ENCODE measurements around the gene EXOC4. TPM values are rescaled to one million over a fixed set of nuclear protein-coding genes. Genes with fewer than 3 reads are reported as not detected.

EXOC4 gene
- total RNA-seq, 1 experiment from 2014 or later, result 77.0 TPM

- DNase-seq (ENCODE audit: extremely low read depth, low read depth), result no peak
These were observed 788.1 kb downstream of the EXOC4 start for GRCh38 chr7:134040988-134041387.

GRCh38 chr7:134041477-134041876 is 788.6 kb downstream of the EXOC4 start:
- no peak for DNase-seq (ENCODE audit: extremely low read depth, low read depth)

GRCh38 chr7:134042307-134042706 is 789.4 kb downstream of the EXOC4 start:
- DNase-seq (ENCODE audit: extremely low read depth, low read depth), result no peak

- no peak for DNase-seq (ENCODE audit: extremely low read depth, low read depth)
These were observed 791.8 kb downstream of the EXOC4 start for GRCh38 chr7:134044682-134045081.

GRCh38 chr7:134045716-134046115 is 792.8 kb downstream of the EXOC4 start:
- no peak for DNase-seq (ENCODE audit: extremely low read depth, low read depth)

GRCh38 chr7:134046594-134047128 is 793.8 kb downstream of the EXOC4 start:
- DNase-seq (ENCODE audit: extremely low read depth, low read depth), result no peak

- DNase-seq (ENCODE audit: extremely low read depth, low read depth), result no peak
These were observed 794.8 kb downstream of the EXOC4 start for GRCh38 chr7:134047675-134048074.

- no peak for DNase-seq (ENCODE audit: extremely low read depth, low read depth)
These were observed 795.3 kb downstream of the EXOC4 start for GRCh38 chr7:134048166-134048565.

- DNase-seq (ENCODE audit: extremely low read depth, low read depth), result no peak
These were observed 798.1 kb downstream of the EXOC4 start for GRCh38 chr7:134051020-134051419.

GRCh38 chr7:134056816-134057215 is 803.9 kb downstream of the EXOC4 start:
- no peak for DNase-seq (ENCODE audit: extremely low read depth, low read depth)

GRCh38 chr7:134058521-134058920 is 805.6 kb downstream of the EXOC4 start:
- no peak for DNase-seq (ENCODE audit: extremely low read depth, low read depth)

GRCh38 chr7:134058980-134059379 is 806.1 kb downstream of the EXOC4 start:
- DNase-seq (ENCODE audit: extremely low read depth, low read depth), result no peak

- DNase-seq (ENCODE audit: extremely low read depth, low read depth), result no peak
These were observed 807.0 kb downstream of the EXOC4 start for GRCh38 chr7:134059921-134060320.

GRCh38 chr7:134060874-134061273 is 808.0 kb downstream of the EXOC4 start:
- DNase-seq (ENCODE audit: extremely low read depth, low read depth), result no peak

- DNase-seq (ENCODE audit: extremely low read depth, low read depth), result no peak
These were observed 809.6 kb downstream of the EXOC4 start for GRCh38 chr7:134062460-134062859.

- DNase-seq (ENCODE audit: extremely low read depth, low read depth), result no peak
These were observed 812.5 kb downstream of the EXOC4 start for GRCh38 chr7:134065415-134065814.

GRCh38 chr7:134067164-134067563 is 814.3 kb downstream of the EXOC4 start:
- DNase-seq (ENCODE audit: extremely low read depth, low read depth), result no peak

- DNase-seq (ENCODE audit: extremely low read depth, low read depth), result no peak
These were observed 815.8 kb downstream of the EXOC4 start for GRCh38 chr7:134068670-134069069.

GRCh38 chr7:134069187-134069586 is 816.3 kb downstream of the EXOC4 start:
- DNase-seq (ENCODE audit: extremely low read depth, low read depth), result no peak

GRCh38 chr7:134070673-134071072 is 817.8 kb downstream of the EXOC4 start:
- DNase-seq (ENCODE audit: extremely low read depth, low read depth), result no peak

GRCh38 chr7:134071355-134072331 is 818.8 kb downstream of the EXOC4 start:
- no peak for DNase-seq (ENCODE audit: extremely low read depth, low read depth)

GRCh38 chr7:134073276-134073675 is 820.4 kb downstream of the EXOC4 start:
- DNase-seq (ENCODE audit: extremely low read depth, low read depth), result no peak

Data from NCI-H460 (cell line).